ENCODE results near the gene TROAP.

TROAP gene

GRCh38 chr12:49342066-49342913 is 19.2 kb downstream of the TROAP start:
- DNase-seq (ENCODE audit: low read depth, low spot score): peak; percentile 99

- no peak for DNase-seq (ENCODE audit: low read depth, low spot score)
Measured at GRCh38 chr12:49342914-49343731, 20.1 kb downstream of the TROAP start.

- no peak for DNase-seq (ENCODE audit: low read depth, low spot score)
Measured at GRCh38 chr12:49344486-49345050, 21.5 kb downstream of the TROAP start.

- DNase-seq (ENCODE audit: low read depth, low spot score): no peak
Measured at GRCh38 chr12:49345051-49345824, 22.2 kb downstream of the TROAP start.

- DNase-seq (ENCODE audit: low read depth, low spot score): no peak
Measured at GRCh38 chr12:49345825-49346658, 23.0 kb downstream of the TROAP start.

- DNase-seq (ENCODE audit: low read depth, low spot score): peak; percentile 68
Measured at GRCh38 chr12:49346659-49347310, 23.7 kb downstream of the TROAP start, which contains the start of gene DNAJC22. Gene DNAJC22, plus strand, starts transcription at chr12:49346888. Its CDS starts 1,985 bp downstream, at chr12:49348873.

GRCh38 chr12:49347311-49348193 is 24.5 kb downstream of the TROAP start:
- DNase-seq (ENCODE audit: low read depth, low spot score): peak; percentile 88

- DNase-seq (ENCODE audit: low read depth, low spot score): no peak
Measured at GRCh38 chr12:49348781-49349180, 25.7 kb downstream of the TROAP start.

- DNase-seq (ENCODE audit: low read depth, low spot score): no peak
Measured at GRCh38 chr12:49349266-49349665, 26.2 kb downstream of the TROAP start.

- no peak for DNase-seq (ENCODE audit: low read depth, low spot score)
Measured at GRCh38 chr12:49352351-49352750, 29.3 kb downstream of the TROAP start.

GRCh38 chr12:49355913-49356312 is 32.9 kb downstream of the TROAP start:
- DNase-seq (ENCODE audit: low read depth, low spot score): no peak

- no peak for DNase-seq (ENCODE audit: low read depth, low spot score)
Measured at GRCh38 chr12:49357103-49357678, 34.1 kb downstream of the TROAP start.

GRCh38 chr12:49358483-49359141 is 35.6 kb downstream of the TROAP start:
- DNase-seq (ENCODE audit: low read depth, low spot score): peak; percentile 84

GRCh38 chr12:49359671-49360070 is 36.6 kb downstream of the TROAP start:
- DNase-seq (ENCODE audit: low read depth, low spot score): no peak

- DNase-seq (ENCODE audit: low read depth, low spot score): no peak
Measured at GRCh38 chr12:49362077-49362476, 39.0 kb downstream of the TROAP start.

- DNase-seq (ENCODE audit: low read depth, low spot score): no peak
Measured at GRCh38 chr12:49364989-49365388, 41.9 kb downstream of the TROAP start.

GRCh38 chr12:49365542-49365941 is 42.5 kb downstream of the TROAP start:
- DNase-seq (ENCODE audit: low read depth, low spot score): no peak

GRCh38 chr12:49366096-49366651 is 43.1 kb downstream of the TROAP start:
- DNase-seq (ENCODE audit: low read depth, low spot score): no peak

All from ELF-1 (cell line).